GM23338 (cell line): ENCODE results near the gene DENND5B.
"Not testable (repeated sequence)": the region's sequence is repeated elsewhere in the genome, so short reads cannot be mapped to it uniquely, and the experiment has no call there.

Experiments
- CTCF ChIP-seq, 2 experiments: fragments of 200-600 bp in 1 of 2; sonication (generic) in 1 of 2; conservative IDR thresholded peaks; 2 replicates each; pipeline versions ENCODE4 v1.5.1 to v1.6.1; 2016 to 2017; ENCODE audit warnings: antibody characterized with exemption in 2 of 2, low read depth in 2 of 2, mild to moderate bottlenecking in 2 of 2, moderate library complexity in 1 of 2
- EZH2phosphoT487 ChIP-seq: fragments of 200-600 bp; sonication (generic); IDR thresholded peaks from one replicate; pipeline ENCODE4 v1.8.1; 2018; ENCODE audit warnings: antibody characterized with exemption; ENCODE audit not compliant: unreplicated experiment
- POLR2AphosphoS5 ChIP-seq: IDR thresholded peaks from 2 replicates; pipeline ENCODE4 v1.6.1; 2016; ENCODE audit warnings: antibody characterized with exemption, low read depth
- STAT1 ChIP-seq: IDR thresholded peaks from one replicate; pipeline ENCODE4 v1.6.1; 2016; ENCODE audit warnings: antibody characterized with exemption; ENCODE audit not compliant: unreplicated experiment

- not testable (repeated sequence) for TF ChIP-seq CTCF (conservative IDR thresholded peaks at IDR 0.05; ENCODE audit: low read depth in 2 of 2); STAT1; POLR2AphosphoS5; EZH2phosphoT487
Measured at GRCh38 chr12:31569517-31569916, 21.4 kb downstream of the DENND5B start.
